HL-60 (cell line): ENCODE data around the gene ANO2.

ENCODE experiments used
- GABPA ChIP-seq: IDR thresholded peaks from 2 replicates; pipeline ENCODE4 v1.6.1; 2012; ENCODE audit warnings: low read depth
- POLR2AphosphoS5 ChIP-seq: IDR thresholded peaks from 2 replicates; pipeline ENCODE4 v1.6.1; 2012; ENCODE audit warnings: low read depth
- TF ChIP-seq, protein P1 (sequence below): IDR thresholded peaks from one replicate; pipeline ENCODE4 v1.5.1; 2011; ENCODE audit warnings: low read length, control low read depth, inconsistent platforms; ENCODE audit not compliant: insufficient read depth

DNA sequence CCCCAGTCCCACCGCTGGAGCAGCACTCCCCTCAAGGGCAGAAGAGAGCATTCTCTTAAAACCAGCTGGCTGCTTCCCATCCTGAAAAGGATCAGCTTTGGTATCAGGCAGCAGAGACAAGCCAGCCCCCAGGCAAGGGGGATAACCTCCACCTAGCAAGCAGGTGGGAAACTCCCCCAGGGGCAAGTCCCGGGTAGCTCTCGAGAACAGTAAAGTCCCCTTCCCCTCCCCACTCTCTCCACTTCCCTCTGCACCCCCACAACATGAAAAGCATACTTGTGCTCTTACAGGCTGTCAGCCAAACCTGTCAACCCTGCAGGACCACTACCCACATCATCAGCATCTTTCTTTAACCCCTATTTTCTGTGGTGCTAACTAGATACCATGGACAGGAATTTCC is 259.1 kb downstream of the ANO2 start:
- TF ChIP-seq, protein P1, sequence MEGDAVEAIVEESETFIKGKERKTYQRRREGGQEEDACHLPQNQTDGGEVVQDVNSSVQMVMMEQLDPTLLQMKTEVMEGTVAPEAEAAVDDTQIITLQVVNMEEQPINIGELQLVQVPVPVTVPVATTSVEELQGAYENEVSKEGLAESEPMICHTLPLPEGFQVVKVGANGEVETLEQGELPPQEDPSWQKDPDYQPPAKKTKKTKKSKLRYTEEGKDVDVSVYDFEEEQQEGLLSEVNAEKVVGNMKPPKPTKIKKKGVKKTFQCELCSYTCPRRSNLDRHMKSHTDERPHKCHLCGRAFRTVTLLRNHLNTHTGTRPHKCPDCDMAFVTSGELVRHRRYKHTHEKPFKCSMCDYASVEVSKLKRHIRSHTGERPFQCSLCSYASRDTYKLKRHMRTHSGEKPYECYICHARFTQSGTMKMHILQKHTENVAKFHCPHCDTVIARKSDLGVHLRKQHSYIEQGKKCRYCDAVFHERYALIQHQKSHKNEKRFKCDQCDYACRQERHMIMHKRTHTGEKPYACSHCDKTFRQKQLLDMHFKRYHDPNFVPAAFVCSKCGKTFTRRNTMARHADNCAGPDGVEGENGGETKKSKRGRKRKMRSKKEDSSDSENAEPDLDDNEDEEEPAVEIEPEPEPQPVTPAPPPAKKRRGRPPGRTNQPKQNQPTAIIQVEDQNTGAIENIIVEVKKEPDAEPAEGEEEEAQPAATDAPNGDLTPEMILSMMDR: no peak
- TF ChIP-seq GABPA (no peak), POLR2AphosphoS5 (no peak)
